SU-DHL-6 (cell line): Measurements from ENCODE around the gene ITFG1.
"Not testable (repeated sequence)": the region's sequence is repeated elsewhere in the genome, so short reads cannot be mapped to it uniquely, and the experiment has no call there.

ENCODE experiments used
- H2AFZ ChIP-seq: fragments of 200-600 bp; sonication (generic); 2 replicates; pipeline ENCODE4 v1.6.1; 2014; ENCODE audit warnings: low read depth, mild to moderate bottlenecking, moderate library complexity, mixed read lengths, antibody characterized with exemption, low read length; ENCODE audit not compliant: severe bottlenecking
- H3F3A ChIP-seq: fragments of 200-600 bp; shearing (Covaris generic); 2 replicates; pipeline ENCODE4 v1.6.0; 2016; ENCODE audit warnings: antibody characterized with exemption, mild to moderate bottlenecking; ENCODE audit not compliant: insufficient read depth
- H3K27ac ChIP-seq: fragments of 200-600 bp; sonication (generic); 2 replicates; pipeline ENCODE4 v1.5.1; 2016; ENCODE audit warnings: low read depth, mild to moderate bottlenecking, low read length, moderate library complexity, mixed read lengths
- H3K27me3 ChIP-seq: fragments of 200-600 bp; sonication (generic), shearing (Covaris generic); 2 replicates; pipeline ENCODE4 v1.6.0; 2014; ENCODE audit warnings: mild to moderate bottlenecking, low read length
- H3K36me3 ChIP-seq: fragments of 200-600 bp; sonication (generic); 2 replicates; pipeline ENCODE4 v1.6.1; 2014; ENCODE audit warnings: mild to moderate bottlenecking, low read length, mixed read lengths
- H3K4me2 ChIP-seq: fragments of 300-600, 200-600 bp; shearing (Covaris generic), sonication (generic); 2 replicates; pipeline ENCODE4 v1.6.0; 2014; ENCODE audit warnings: low read length, low read depth, mild to moderate bottlenecking; ENCODE audit not compliant: poor library complexity, severe bottlenecking
- H3K4me3 ChIP-seq: fragments of 200-600 bp; sonication (generic); 2 replicates; pipeline ENCODE4 v1.5.1; 2014; ENCODE audit warnings: antibody characterized with exemption, low read length, mild to moderate bottlenecking, mixed read lengths; ENCODE audit not compliant: insufficient read depth, poor library complexity, severe bottlenecking
- H3K79me2 ChIP-seq: fragments of 200-600 bp; sonication (generic); 2 replicates; pipeline ENCODE4 v1.6.1; 2014; ENCODE audit warnings: mild to moderate bottlenecking, low read length, moderate library complexity; ENCODE audit not compliant: insufficient read depth
- H3K9ac ChIP-seq: fragments of 200-600 bp; sonication (generic); 2 replicates; pipeline ENCODE4 v1.7.0; 2014; ENCODE audit warnings: mild to moderate bottlenecking, low read length
- H3K9me2 ChIP-seq: fragments of 200-600 bp; sonication (generic); replicated peaks from 2 replicates; pipeline ENCODE4 v1.6.1; 2014; ENCODE audit warnings: low read length; ENCODE audit not compliant: insufficient read depth
- H3K9me3 ChIP-seq: fragments of 200-600 bp; sonication (generic); 2 replicates; pipeline ENCODE4 v1.6.1; 2014; ENCODE audit warnings: low read length, mixed read lengths; ENCODE audit not compliant: insufficient read depth
- H4K20me1 ChIP-seq: fragments of 200-600 bp; sonication (generic); 2 replicates; pipeline ENCODE4 v1.6.1; 2014; ENCODE audit warnings: low read depth, mild to moderate bottlenecking, antibody characterized with exemption, low read length, moderate library complexity, mixed read lengths
- EZH2phosphoT487 ChIP-seq: fragments of 200-600 bp; sonication (generic), shearing (Covaris generic); conservative IDR thresholded peaks from 2 replicates; pipeline ENCODE4 v1.6.1; 2018; ENCODE audit warnings: mild to moderate bottlenecking, antibody characterized with exemption, low read length, moderate library complexity, mixed read lengths
- TF ChIP-seq, protein P1 (sequence below): fragments of 200-600 bp; sonication (generic); IDR thresholded peaks from one replicate; pipeline ENCODE4 v1.5.1; 2017; ENCODE audit warnings: antibody characterized with exemption, mild to moderate bottlenecking, low read length, moderate library complexity; ENCODE audit not compliant: insufficient read depth, poor library complexity, severe bottlenecking

The ITFG1 gene

DNA sequence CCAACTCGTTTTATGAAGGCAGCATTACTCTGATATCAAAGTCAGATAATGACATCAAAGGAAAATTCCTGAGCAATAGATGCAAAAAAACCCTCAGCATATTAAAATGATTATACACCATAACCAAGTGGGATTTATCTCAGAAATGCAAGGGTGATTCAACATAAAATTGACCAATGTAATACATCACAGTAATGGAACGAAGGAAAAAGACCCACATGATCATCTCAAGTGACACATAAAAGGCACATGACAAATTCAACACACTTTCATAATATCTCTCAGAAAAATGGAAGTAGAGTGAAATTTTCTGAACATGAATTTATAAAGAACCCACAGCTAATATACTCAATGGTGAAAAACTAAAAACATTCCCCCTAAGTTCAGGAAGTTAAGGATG lies 118.8 kb downstream of the ITFG1 start:
- TF ChIP-seq EZH2phosphoT487 = no peak
- TF ChIP-seq, protein P1, sequence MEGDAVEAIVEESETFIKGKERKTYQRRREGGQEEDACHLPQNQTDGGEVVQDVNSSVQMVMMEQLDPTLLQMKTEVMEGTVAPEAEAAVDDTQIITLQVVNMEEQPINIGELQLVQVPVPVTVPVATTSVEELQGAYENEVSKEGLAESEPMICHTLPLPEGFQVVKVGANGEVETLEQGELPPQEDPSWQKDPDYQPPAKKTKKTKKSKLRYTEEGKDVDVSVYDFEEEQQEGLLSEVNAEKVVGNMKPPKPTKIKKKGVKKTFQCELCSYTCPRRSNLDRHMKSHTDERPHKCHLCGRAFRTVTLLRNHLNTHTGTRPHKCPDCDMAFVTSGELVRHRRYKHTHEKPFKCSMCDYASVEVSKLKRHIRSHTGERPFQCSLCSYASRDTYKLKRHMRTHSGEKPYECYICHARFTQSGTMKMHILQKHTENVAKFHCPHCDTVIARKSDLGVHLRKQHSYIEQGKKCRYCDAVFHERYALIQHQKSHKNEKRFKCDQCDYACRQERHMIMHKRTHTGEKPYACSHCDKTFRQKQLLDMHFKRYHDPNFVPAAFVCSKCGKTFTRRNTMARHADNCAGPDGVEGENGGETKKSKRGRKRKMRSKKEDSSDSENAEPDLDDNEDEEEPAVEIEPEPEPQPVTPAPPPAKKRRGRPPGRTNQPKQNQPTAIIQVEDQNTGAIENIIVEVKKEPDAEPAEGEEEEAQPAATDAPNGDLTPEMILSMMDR = no peak
- H3K36me3 ChIP-seq = peaks cover 3% of the 10 kb centered on the region; the same call in 1 of the 2 replicates
- H3K27me3 ChIP-seq = no peaks in the 10 kb centered on the region
- peaks cover 6% of the 10 kb centered on the region; the same call in 1 of the 2 replicates for H4K20me1 ChIP-seq
- no peak overlapping the region for H3K4me2 ChIP-seq
- H3K9ac ChIP-seq = no peak overlapping the region
- no peak overlapping the region for H3K4me3 ChIP-seq
- H3K79me2 ChIP-seq = no peaks in the 10 kb centered on the region
- no peaks in the 10 kb centered on the region for H3F3A ChIP-seq
- H3K27ac ChIP-seq = no peak overlapping the region
- no peaks in the 10 kb centered on the region for H3K9me3 ChIP-seq
- no peaks in the 10 kb centered on the region for H3K9me2 ChIP-seq
- H2AFZ ChIP-seq = no peak overlapping the region

DNA sequence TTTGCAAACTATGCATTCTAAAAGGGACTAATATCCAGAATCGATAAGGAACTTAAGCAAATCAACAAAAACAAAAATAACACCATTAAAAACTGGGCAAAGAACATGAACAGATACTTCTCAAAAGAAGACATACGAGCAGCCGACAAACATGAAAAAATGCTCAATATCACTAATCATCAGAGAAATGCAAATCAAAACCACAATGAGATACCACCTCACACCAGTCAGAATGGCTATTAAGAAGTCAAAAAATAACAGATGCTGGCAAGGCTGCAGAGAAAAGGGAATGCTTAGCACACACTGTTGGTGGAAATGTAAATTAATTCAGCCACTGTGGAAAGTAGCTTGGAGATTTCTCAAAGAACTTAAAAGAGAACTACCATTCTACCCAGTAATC lies 130.3 kb downstream of the ITFG1 start:
- not testable (repeated sequence) for H3K27ac ChIP-seq, H3K36me3 ChIP-seq, H2AFZ ChIP-seq, H3K9ac ChIP-seq, H3K4me3 ChIP-seq, H3K79me2 ChIP-seq, H3F3A ChIP-seq, H3K4me2 ChIP-seq, H3K9me2 ChIP-seq, H4K20me1 ChIP-seq, H3K9me3 ChIP-seq, H3K27me3 ChIP-seq

DNA sequence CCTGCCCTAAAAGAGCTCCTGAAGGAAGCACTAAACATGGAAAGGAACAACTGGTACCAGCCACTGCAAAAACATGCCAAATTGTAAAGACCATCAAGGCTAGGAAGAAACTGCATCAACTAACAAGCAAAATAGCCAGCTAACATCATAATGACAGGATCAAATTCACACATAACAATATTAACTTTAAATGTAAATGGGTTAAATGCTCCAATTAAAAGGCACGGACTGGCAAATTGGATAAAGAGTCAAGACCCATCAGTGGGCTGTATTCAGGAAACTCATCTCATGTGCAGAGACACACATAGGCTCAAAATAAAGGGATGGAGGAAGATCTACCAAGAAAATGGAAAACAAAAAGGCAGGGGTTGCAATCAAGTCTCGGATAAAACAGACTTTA lies 136.6 kb downstream of the ITFG1 start:
- not testable (repeated sequence) for H4K20me1 ChIP-seq, H2AFZ ChIP-seq, H3K9ac ChIP-seq, H3F3A ChIP-seq, H3K4me2 ChIP-seq, H3K27ac ChIP-seq, H3K4me3 ChIP-seq, H3K9me2 ChIP-seq, H3K9me3 ChIP-seq, H3K79me2 ChIP-seq, H3K27me3 ChIP-seq
- peaks cover 11% of the 10 kb centered on the region for H3K36me3 ChIP-seq

DNA sequence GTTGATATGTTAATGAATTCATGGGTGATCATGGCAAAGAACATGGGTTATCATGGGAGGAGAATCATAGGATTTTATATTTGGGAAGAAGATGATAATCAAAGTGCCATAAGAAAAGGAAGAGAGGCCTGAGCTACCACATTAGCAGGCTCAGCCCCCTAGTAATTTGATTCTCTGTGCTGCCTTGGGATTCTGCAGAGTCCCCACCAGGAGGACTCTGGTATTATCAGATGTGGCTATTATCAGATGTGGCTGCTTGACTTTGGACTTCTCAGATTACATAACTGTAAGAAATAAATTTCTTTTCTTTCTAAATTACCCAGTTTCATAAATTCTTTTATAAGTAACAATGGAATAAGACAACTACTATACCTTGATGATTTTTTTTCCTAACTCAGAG lies 137.6 kb downstream of the ITFG1 start:
- Histone ChIP-seq H3F3A (0 out of 2 replicates have a peak, but pooled peaks cover 4% of the 10 kb centered on the region), H3K27ac (no peak overlapping the region), H3K9ac (no peak overlapping the region), H2AFZ (no peak overlapping the region), H3K9me2 (no peaks in the 10 kb centered on the region), H3K36me3 (peaks cover 21% of the 10 kb centered on the region), H3K27me3 (no peaks in the 10 kb centered on the region), H4K20me1 (no peaks in the 10 kb centered on the region), H3K79me2 (no peaks in the 10 kb centered on the region), H3K4me3 (no peak overlapping the region), H3K9me3 (peaks cover 8% of the 10 kb centered on the region; the same call in 1 of the 2 replicates), H3K4me2 (no peak overlapping the region)
- no peak for TF ChIP-seq EZH2phosphoT487
- TF ChIP-seq, protein P1 = no peak
